ENCODE results near the gene RASGEF1C. TPM values are rescaled to one million over a fixed set of nuclear protein-coding genes. Genes with fewer than 3 reads are reported as not detected.

Gene RASGEF1C
- not detected in 2 replicates for total RNA-seq

GRCh38 chr5:180209137-180209581, at the start of gene RASGEF1C:
RASGEF1C (minus strand) TSS chr5:180209211; CDS start chr5:180138052, 71,159 bp downstream.
- peak; percentile 80 for DNase-seq

DNA sequence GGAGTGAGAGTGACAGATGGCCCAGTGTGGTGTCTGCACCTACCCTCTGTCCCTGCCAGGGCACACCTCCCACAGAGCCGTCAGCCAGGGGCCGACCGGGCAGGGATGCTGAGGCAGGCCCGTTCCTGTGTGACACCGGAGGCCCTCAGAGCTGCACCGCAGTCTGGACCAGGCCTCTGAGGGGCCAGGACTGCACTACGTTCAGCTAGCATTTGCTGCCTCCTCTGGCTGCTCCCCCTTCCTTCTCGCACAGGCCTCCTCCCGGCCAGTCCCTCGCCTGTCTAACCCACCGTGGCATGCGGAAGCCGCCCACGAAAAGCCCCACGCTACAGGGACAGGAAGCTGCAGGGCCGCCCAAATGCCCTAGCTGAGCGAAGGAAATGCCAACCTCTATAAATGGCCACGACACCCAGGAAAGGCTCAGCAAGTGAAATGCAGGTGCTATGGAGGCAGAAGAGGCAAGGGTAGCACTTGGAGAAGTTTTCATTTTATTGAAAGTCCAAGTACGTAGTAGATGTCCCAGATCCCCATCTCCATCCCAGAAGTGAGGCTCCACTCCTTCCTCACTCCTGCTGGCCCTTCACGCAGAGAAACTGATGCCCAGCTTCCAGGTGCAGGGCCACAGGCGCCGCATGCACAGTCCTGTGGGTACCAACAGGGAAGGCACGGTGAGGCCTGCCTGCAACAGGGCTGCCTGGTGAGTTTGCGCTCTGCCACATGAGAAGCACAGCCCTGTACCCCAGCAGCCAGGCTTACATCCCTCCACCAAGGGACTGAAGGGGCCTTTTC, 44.2 kb upstream of the RASGEF1C start:
- no peak for DNase-seq

GRCh38 chr5:180251887-180252286, 42.9 kb upstream of the RASGEF1C start:
- DNase-seq = no peak

GRCh38 chr5:180251141-180251540, 42.1 kb upstream of the RASGEF1C start:
- no peak for DNase-seq

- DNase-seq = no peak
These were observed 41.3 kb upstream of the RASGEF1C start for GRCh38 chr5:180250329-180250728.

- no peak for DNase-seq
These were observed 32.6 kb upstream of the RASGEF1C start for GRCh38 chr5:180241600-180241999.

DNA sequence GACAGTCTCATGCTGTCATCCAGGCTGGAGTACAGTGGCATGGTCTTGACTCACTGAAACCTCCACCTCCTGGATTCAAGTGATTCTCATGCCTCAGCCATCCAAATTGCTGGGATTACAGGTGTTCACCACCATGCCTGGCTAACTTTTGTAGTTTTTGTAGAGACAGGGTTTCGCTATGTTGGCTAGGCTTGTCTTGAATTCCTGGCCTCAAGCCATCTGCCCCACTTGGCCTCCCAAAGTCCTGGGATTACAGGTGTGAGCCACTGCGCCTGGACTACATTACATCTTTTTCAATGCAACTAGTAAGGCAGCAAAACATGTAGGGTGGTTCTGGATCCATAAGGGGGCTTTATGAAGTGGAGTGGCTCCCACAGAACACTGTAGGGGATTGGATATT, 29.6 kb upstream of the RASGEF1C start:
- no peak for DNase-seq

- no peak for DNase-seq
These were observed 26.8 kb upstream of the RASGEF1C start for GRCh38 chr5:180235846-180236245.

DNA sequence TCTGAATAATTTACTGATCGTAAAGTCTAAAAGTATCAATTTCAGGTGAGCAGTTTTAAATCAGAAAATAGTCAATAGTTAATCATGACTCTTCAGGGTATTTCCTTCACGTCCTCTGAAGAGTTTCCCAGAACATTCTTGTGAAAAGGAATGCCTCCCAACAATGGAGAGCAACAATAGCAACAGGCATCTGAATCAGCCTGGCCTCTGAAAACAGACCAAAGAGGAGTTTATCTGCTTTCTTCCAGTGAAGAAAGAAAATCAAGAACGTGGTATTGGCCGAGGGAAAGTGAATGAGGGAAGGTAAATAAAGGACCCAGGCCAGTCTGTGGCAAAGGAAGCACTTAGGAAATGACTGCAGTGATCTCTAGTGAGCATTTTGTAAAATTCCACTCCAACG, 26.1 kb upstream of the RASGEF1C start:
- DNase-seq = no peak

GRCh38 chr5:180234271-180234670, 25.3 kb upstream of the RASGEF1C start:
- no peak for DNase-seq

- no peak for DNase-seq
These were observed 24.7 kb upstream of the RASGEF1C start for GRCh38 chr5:180233729-180234128.

DNA sequence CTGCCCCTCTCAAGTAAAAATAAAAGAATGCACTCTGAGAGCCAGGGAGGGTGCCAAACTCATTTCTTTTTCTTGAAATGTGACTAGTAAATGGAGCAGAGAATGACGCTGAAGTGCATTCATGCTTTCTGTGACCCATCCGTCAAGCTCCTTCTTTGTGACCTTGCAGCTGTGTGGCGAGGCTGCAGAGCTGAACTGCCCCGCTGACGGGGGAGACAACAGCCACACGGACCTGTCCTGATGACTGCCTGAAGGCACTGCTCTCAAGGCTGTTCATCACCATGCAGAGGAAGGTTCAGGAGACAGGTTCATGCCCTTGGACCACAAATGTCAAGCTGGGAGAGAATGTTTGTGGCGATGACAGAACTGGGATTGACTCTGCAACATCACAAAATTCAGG, 21.0 kb upstream of the RASGEF1C start:
- no peak for DNase-seq

GRCh38 chr5:180222056-180222455, 13.0 kb upstream of the RASGEF1C start:
- DNase-seq = no peak

GRCh38 chr5:180217797-180218196, 8.8 kb upstream of the RASGEF1C start:
- no peak for DNase-seq

DNA sequence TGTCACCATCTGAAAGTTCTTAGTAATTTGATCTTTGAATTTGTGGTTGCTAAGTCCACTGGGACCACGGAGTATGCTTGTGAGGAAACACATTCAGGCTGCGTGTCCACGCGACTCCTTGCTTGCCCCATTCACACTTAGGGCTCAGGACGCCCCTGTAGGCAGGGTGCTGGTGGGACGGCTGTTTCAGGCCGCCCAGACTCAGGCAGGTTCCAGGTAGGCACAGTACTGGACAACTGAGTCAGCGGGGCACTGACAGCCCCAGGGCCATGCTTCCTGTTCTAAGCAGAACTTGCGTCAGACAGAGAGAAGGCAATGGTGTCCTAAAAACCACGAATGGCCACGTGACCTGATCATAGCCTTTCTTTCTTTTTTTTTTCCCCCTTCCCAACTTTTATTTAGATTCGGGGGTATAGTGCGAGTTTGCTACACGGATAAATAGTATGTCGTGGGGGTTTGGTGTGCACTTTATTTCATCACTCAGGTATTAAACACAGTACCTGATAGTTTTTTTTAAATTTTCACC, 7.7 kb upstream of the RASGEF1C start:
- no peak for DNase-seq

GRCh38 chr5:180215783-180216630, 7.0 kb upstream of the RASGEF1C start:
- no peak for DNase-seq

DNA sequence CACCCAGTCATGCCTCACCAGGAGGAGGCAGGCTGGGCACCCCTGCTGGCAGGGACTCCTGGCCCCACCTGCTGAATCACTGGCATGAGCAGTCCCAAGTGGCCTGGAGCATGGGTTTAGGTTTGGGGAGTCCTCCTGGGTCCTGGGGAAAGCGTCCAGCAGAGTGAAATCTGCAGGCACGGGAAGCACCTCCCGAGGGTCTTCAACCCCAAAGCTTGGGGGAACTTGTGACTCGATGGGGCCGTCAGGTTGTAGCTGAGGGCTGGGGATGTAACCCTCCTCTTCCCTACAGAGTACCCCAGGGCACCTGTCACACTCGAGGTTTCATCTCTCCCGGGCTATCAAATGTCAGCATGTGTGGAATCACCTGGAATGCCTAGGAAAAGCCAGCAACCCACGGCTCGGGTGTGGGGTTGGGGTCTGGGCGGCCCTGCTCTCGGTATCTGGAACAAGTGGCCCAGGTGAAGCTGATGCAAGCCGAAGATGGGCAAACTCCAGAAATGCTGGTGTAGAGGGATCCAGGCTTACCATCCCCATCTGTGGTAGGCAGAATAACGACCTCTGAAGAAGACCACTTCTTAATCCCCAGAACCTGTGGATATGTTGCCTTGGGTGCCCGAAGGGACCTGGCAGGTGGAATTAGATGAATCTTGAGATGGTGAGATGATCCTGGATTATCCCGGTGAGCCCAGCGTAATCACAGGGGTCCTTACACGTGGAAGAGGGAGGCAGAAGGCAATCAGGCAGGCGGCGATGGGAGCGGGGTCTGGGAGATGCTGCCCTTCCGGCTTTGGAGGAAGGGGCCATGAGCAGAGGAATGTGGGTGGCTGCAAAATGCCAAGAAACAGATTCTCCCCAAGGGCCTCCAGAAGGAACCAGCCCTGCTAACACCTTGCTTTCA, 6.1 kb upstream of the RASGEF1C start:
- DNase-seq = no peak

GRCh38 chr5:180213657-180214207, 4.7 kb upstream of the RASGEF1C start:
- no peak for DNase-seq

DNA sequence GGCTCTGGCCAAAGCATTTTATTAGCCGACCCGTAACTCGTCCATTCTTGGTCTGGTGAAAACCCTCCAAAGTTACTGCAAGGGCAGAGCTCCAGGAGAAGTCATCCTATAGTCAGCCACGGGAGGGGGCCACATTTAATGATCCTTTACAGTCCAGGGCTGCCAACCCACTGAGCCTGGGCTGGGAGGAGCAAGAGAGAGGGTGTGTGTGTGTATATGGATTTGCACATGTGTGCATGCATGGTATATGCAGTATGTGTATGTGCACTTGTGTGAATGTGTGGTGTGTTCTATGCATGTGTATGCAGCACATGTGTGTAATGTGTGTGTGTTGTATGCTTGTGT, 4.2 kb upstream of the RASGEF1C start:
- no peak for DNase-seq

- DNase-seq = peak; percentile 27
These were observed 3.6 kb upstream of the RASGEF1C start for GRCh38 chr5:180212363-180213255.

DNA sequence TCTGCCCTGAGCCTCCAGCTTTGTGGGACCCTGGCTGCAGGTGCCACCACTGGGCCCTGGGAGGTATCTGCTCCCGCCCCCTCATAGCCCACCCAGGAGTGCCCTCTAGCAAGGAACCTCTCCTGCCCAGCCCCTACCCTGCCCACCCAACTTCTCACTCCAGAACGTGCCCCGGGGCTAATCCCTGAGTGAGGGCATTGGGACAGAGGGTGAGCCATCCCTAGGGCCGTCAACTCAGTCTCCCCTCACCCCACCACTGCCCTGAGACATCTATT, 2.7 kb upstream of the RASGEF1C start:
- no peak for DNase-seq
